ENCODE data around the gene DNAJB4. TPM values are rescaled to one million over a fixed set of nuclear protein-coding genes. Genes with fewer than 3 reads are reported as not detected.
A peak's percentile ranks its signal among the peaks of the same experiment; 100 is the strongest.

Gene DNAJB4
- total RNA-seq, 2 experiments from 2014 or later, result 19.2 to 22.7 TPM

- no peak for TF ChIP-seq CTCF (IDR thresholded peaks at IDR 0.05)
- no peak for ATAC-seq (ENCODE audit: poor library complexity)
- Histone ChIP-seq H3K9me3 (ENCODE audit: control insufficient read depth in 1 of 2, insufficient read depth in 1 of 2, low read length in 2 of 2) (no peaks in the 10 kb centered on the region), H3K27me3 (ENCODE audit: control insufficient read depth in 1 of 2, insufficient read depth in 2 of 2, low read length in 2 of 2) (no peaks in the 10 kb centered on the region), H3K27ac (ENCODE audit: low read depth in 1 of 2, low read length in 2 of 2) (no peak overlapping the region), H3K4me1 (ENCODE audit: insufficient read depth, low read length) (no peaks in the 10 kb centered on the region), H3K4me3 (ENCODE audit: low read length) (no peak overlapping the region), H3K36me3 (ENCODE audit: insufficient read depth, low read length) (peaks cover 98% of the 10 kb centered on the region)
- Mint-ChIP-seq H3K9me3 (no peaks in the 10 kb centered on the region), H3K27me3 (no peaks in the 10 kb centered on the region), H3K27ac (no peak overlapping the region), H3K36me3 (ENCODE audit: low read depth) (peaks cover 96% of the 10 kb centered on the region), H3K4me1 (ENCODE audit: low read depth) (peaks cover 34% of the 10 kb centered on the region), H3K4me3 (no peak overlapping the region)
- ChIA-PET POLR2A (no interaction called here), CTCF (no interaction called here)
- intact Hi-C loops (cut with DNase I, micrococcal nuclease), result loop anchor here in 1 of 2 experiments (5.0 kb wide), 1 partner anchor 234 kb away; no protein-coding TSS in a partner anchor
- no peak for DNase-seq
Observed at GRCh38 chr1:77961392-77961791, 43.3 kb upstream of the DNAJB4 start.

GRCh38 chr1:77966291-77966690 lies 38.4 kb upstream of the DNAJB4 start:
- intact Hi-C loops (cut with DNase I, micrococcal nuclease), result loop anchor here in 1 of 2 experiments (5.0 kb wide), 1 partner anchor 41 kb away; no protein-coding TSS in a partner anchor
- TF ChIP-seq CTCF (IDR thresholded peaks at IDR 0.05), result no peak
- Mint-ChIP-seq H3K9me3 (no peaks in the 10 kb centered on the region), H3K27ac (peak overlapping the region; percentile 58), H3K36me3 (ENCODE audit: low read depth) (peaks cover 95% of the 10 kb centered on the region), H3K4me1 (ENCODE audit: low read depth) (peaks cover 62% of the 10 kb centered on the region), H3K4me3 (no peak overlapping the region), H3K27me3 (no peaks in the 10 kb centered on the region)
- no peak for DNase-seq
- Histone ChIP-seq H3K4me3 (ENCODE audit: low read length) (no peak overlapping the region), H3K27me3 (ENCODE audit: control insufficient read depth in 1 of 2, insufficient read depth in 2 of 2, low read length in 2 of 2) (no peaks in the 10 kb centered on the region), H3K9me3 (ENCODE audit: control insufficient read depth in 1 of 2, insufficient read depth in 1 of 2, low read length in 2 of 2) (no peaks in the 10 kb centered on the region), H3K4me1 (ENCODE audit: insufficient read depth, low read length) (peaks cover 3% of the 10 kb centered on the region), H3K36me3 (ENCODE audit: insufficient read depth, low read length) (peaks cover 96% of the 10 kb centered on the region), H3K27ac (ENCODE audit: low read depth in 1 of 2, low read length in 2 of 2) (no peak overlapping the region)
- ChIA-PET CTCF (interaction anchor here (1.1 to 1.8 kb wide), 2 partner anchors 19 to 148 kb away, joined by 4 read pairs; no protein-coding TSS in a partner anchor), POLR2A (interaction anchor here (7.8 kb wide), 1 partner anchor 12 kb away, joined by 67 read pairs; the partner anchor contains the start of gene FUBP1)
- ATAC-seq (ENCODE audit: poor library complexity), result no peak

GRCh38 chr1:77970192-77970591 lies 34.5 kb upstream of the DNAJB4 start:
- TF ChIP-seq CTCF (IDR thresholded peaks at IDR 0.05), result no peak
- no peak overlapping the region for H3K27ac Mint-ChIP-seq
- ATAC-seq (ENCODE audit: poor library complexity), result no peak
- Histone ChIP-seq H3K36me3 (ENCODE audit: insufficient read depth, low read length) (peaks cover 75% of the 10 kb centered on the region), H3K4me3 (ENCODE audit: low read length) (no peak overlapping the region), H3K27ac (ENCODE audit: low read depth in 1 of 2, low read length in 2 of 2) (no peak overlapping the region), H3K9me3 (ENCODE audit: control insufficient read depth in 1 of 2, insufficient read depth in 1 of 2, low read length in 2 of 2) (no peaks in the 10 kb centered on the region), H3K27me3 (ENCODE audit: control insufficient read depth in 1 of 2, insufficient read depth in 2 of 2, low read length in 2 of 2) (no peaks in the 10 kb centered on the region), H3K4me1 (ENCODE audit: insufficient read depth, low read length) (peaks cover 24% of the 10 kb centered on the region)
- H3K9me3 Mint-ChIP-seq, result no peaks in the 10 kb centered on the region
- H3K4me3 Mint-ChIP-seq, result no peak overlapping the region
- ChIA-PET POLR2A (interaction anchor here (7.8 kb wide), 1 partner anchor 8 kb away, joined by 67 read pairs; the partner anchor contains the start of gene FUBP1), CTCF (no interaction called here)
- peaks cover 86% of the 10 kb centered on the region for H3K36me3 Mint-ChIP-seq (ENCODE audit: low read depth)
- peaks cover 77% of the 10 kb centered on the region for H3K4me1 Mint-ChIP-seq (ENCODE audit: low read depth)
- H3K27me3 Mint-ChIP-seq, result no peaks in the 10 kb centered on the region
- intact Hi-C loops (cut with DNase I, micrococcal nuclease), result loop anchor here (1.0 to 10.0 kb wide), 3 partner anchors 8 to 285 kb away; partner anchors contain the start of gene ZZZ3 (in 1 of the 2)
- DNase-seq, result no peak
